Measurements from ENCODE around the gene RPS5. TPM values are rescaled to one million over a fixed set of nuclear protein-coding genes. Genes with fewer than 3 reads are reported as not detected.
"Not testable (repeated sequence)": the region's sequence is repeated elsewhere in the genome, so short reads cannot be mapped to it uniquely, and the experiment has no call there.

The RPS5 gene
- total RNA-seq, 1 donor from 2014 or later: 496 TPM

DNA sequence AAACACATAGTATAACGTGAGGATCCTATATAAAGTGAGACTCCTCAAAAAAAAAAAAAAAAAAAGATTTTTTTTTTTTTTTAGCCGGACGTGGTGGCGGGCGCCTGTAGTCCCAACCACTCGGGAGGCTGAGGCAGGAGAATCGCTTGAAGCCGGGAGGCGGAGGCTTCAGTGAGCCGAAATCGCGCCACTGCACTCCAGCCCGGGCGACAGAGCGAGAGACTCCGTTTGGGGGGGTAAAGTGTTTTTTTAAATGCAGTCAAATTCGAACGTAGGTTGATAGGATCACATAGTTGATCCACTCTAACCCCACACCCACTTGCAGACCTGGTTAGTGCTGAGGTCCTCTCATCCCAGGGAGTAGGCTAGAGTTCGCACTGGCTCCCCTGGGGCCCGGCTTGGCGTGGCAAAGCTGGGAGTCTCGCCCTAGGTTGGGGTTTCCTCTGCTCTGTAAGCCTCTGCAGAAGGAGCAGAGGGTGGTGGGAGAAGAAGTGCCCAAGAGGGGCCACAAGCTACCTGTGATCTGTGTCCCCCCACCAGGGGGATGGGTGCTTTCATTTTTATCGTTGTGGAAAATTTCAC lies 14.9 kb downstream of the RPS5 start:
- intact Hi-C loops (cut with micrococcal nuclease): no loop called here

GRCh38 chr19:58403920-58404478 lies 16.9 kb downstream of the RPS5 start:
- intact Hi-C loops (cut with micrococcal nuclease); DNase-seq; H3K4me3 ChIP-seq; H3K36me3 ChIP-seq; H3K27ac ChIP-seq (replicated peaks); H3K27me3 ChIP-seq (ENCODE audit: low read depth); H3K9me3 ChIP-seq (replicated peaks): not testable (repeated sequence)
- peaks cover 45% of the 10 kb centered on the region for H3K4me1 ChIP-seq

More for the DNA sequence above, 14.9 kb downstream of the RPS5 start:
- peaks cover 15% of the 10 kb centered on the region for H3K27me3 ChIP-seq (ENCODE audit: low read depth)
- peak overlapping the region; percentile 74 for H3K4me3 ChIP-seq
- H3K9me3 ChIP-seq (replicated peaks): no peaks in the 10 kb centered on the region
- H3K27ac ChIP-seq (replicated peaks): peak overlapping the region; percentile 67
- TF ChIP-seq CTCF (IDR thresholded peaks at IDR 0.05; ENCODE audit: borderline replicate concordance): no peak
- DNase-seq: no peak
- no peaks in the 10 kb centered on the region for H3K36me3 ChIP-seq
- H3K4me1 ChIP-seq: peaks cover 28% of the 10 kb centered on the region

DNA sequence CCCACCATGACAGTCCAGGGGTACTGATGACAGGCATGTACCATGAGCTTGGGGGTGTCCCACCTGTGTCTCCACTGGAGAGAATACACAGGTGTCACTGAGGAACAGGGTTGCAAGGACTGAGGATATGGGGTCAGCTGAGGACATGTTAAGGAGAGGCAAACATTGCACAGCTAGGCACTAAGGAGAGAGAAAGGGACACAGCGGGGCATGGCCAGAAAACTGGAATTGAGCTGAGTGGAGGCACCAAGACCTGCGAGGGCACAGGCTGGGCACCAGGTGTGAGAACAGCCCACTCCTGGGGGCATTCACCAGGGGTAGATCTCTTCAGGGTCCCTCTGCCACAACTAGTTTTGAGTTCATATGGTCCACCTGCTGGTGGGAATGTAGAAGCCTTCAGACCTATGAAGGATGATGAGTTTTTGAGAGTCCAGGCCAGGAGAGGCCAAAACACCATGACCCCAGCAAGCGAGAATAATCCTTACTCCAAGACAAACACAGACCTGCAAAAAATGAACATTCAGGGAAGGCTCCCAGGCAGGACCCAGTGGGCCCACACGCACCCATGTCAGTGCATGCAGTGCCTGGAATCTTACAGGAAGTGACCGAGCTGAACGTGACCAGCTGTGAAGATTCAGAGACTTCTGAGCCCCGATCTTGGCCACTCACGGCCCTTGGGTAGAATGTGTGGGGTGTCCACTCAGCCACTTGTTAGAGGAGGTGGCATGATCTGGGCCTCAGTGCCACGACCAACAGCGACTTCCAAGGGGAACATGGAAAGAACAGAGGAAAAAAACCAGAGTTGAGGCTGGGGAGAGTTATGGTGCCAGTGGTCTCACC lies 20.0 kb downstream of the RPS5 start:
- no peaks in the 10 kb centered on the region for H3K9me3 ChIP-seq (replicated peaks)
- no peaks in the 10 kb centered on the region for H3K27me3 ChIP-seq (ENCODE audit: low read depth)
- peaks cover 39% of the 10 kb centered on the region for H3K4me1 ChIP-seq
- peak overlapping the region; percentile 86 for H3K4me3 ChIP-seq
- peak; percentile 32 for TF ChIP-seq CTCF (IDR thresholded peaks at IDR 0.05; ENCODE audit: borderline replicate concordance)
- intact Hi-C loops (cut with micrococcal nuclease): no loop called here
- peak overlapping the region; percentile 94 for H3K27ac ChIP-seq (replicated peaks)
- no peak for DNase-seq
- H3K36me3 ChIP-seq: no peaks in the 10 kb centered on the region

DNA sequence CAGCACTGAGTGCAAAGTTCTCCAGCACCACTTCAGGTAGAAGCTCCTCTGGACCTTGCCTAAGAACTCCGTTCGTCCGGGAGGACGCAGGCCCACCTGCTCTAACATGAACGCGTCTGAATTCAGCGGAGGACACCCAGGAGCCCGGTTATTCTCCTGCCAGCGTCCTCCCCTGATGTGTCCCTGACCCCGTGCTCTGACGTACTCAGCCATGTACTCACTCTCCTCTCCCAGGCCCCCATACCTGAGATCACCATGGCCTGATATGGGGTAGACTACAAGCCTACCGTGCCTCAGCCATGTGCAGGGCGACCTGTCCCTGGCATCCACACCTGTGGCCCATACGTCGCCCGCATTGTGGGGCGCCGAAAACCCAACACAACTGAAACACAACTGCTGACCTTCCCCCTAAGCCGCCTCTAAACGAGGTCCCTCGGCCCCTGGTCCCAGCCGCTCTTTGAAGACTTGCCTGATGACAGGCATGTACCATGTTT lies 20.6 kb downstream of the RPS5 start:
- H3K27ac ChIP-seq (replicated peaks): peak overlapping the region; percentile 94
- TF ChIP-seq CTCF (IDR thresholded peaks at IDR 0.05; ENCODE audit: borderline replicate concordance): no peak
- H3K9me3 ChIP-seq (replicated peaks): no peaks in the 10 kb centered on the region
- peaks cover 37% of the 10 kb centered on the region for H3K4me1 ChIP-seq
- intact Hi-C loops (cut with micrococcal nuclease): no loop called here
- no peak for DNase-seq
- peak overlapping the region; percentile 86 for H3K4me3 ChIP-seq
- H3K36me3 ChIP-seq: no peaks in the 10 kb centered on the region
- no peaks in the 10 kb centered on the region for H3K27me3 ChIP-seq (ENCODE audit: low read depth)

DNA sequence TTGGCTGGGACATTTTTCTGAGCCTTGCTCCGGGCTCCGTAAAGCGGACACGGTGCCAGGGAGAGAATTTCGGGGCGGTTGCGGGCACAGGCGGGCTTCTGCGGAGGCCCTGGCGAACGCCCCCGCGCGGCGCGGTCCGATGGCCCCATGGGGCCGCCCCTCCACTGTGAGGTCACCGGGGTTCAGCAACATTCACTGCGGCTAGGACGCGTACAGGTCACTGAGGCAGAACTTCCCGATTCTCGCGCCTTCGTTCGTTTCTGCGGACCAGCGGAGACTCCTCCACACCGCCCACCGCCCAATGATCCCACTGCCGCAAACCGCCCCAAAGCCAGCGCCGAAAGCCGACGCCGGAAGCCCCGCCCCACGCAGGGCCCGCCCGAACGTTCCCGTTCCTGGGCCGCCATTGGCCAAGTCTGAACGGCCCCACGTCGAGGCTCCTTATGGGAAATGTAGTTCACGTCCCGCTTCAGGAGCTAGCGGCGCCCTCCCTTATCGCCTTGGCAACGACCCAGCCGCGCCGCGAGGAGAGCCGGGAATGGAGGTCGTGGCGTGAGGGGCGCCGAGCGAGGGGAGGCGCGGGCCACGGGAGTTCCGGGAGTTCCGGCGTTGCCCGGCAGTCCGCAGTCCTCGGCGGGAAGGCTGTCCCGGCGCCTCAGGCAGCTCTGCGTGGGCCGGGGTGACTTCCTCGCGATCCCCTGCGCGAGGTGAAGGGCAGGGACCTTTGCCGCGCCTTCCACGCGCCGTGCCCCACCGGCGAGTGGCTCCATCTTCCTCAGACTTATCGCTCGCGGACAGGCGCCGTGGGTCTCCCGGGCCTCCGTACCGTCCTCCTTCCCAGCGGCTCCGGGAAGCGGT lies 21.3 kb downstream of the RPS5 start, which contains the start of gene ZNF584:
TSS of gene ZNF584 (plus strand) at position 498 of the 858 bp plus-strand sequence. CDS start 499 bp downstream, outside the sequence.
- Histone ChIP-seq H3K27ac (replicated peaks) (peak within 1 kb of the TSS; percentile 94), H3K4me1 (peaks cover 37% of the 10 kb centered on the region), H3K27me3 (ENCODE audit: low read depth) (no peaks in the 10 kb centered on the region), H3K36me3 (no peaks in the 10 kb centered on the region), H3K4me3 (peak within 1 kb of the TSS; percentile 86), H3K9me3 (replicated peaks) (no peaks in the 10 kb centered on the region)
- intact Hi-C loops (cut with micrococcal nuclease): no loop called here
- no peak for TF ChIP-seq CTCF (IDR thresholded peaks at IDR 0.05; ENCODE audit: borderline replicate concordance)
- DNase-seq: peak; percentile 96

Data from left ventricle myocardium inferior (tissue), 1 donor.